NT2/D1 (cell line): Measurements from ENCODE around the gene RAB22A.

Experiments used
- DNase-seq: peaks from one replicate; pipeline ENCODE4 v3.0.0-alpha.2; 2011; ENCODE audit warnings: low read depth, low spot score
- H3K27me3 ChIP-seq: 2 replicates; pipeline ENCODE4 v1.6.0; 2011; ENCODE audit warnings: mild to moderate bottlenecking; ENCODE audit not compliant: insufficient read length, insufficient read depth
- H3K36me3 ChIP-seq: 2 replicates; pipeline ENCODE4 v1.6.1; 2011; ENCODE audit warnings: mild to moderate bottlenecking, low read length, mixed read lengths; ENCODE audit not compliant: insufficient read depth, insufficient read length
- H3K4me1 ChIP-seq: 2 replicates; pipeline ENCODE4 v1.5.1; 2011; ENCODE audit not compliant: insufficient read depth, insufficient read length
- H3K4me3 ChIP-seq: 2 replicates; pipeline ENCODE4 v1.5.1; 2011; ENCODE audit warnings: low read depth; ENCODE audit not compliant: insufficient read length
- H3K9ac ChIP-seq: 2 replicates; pipeline ENCODE4 v1.6.0; 2011; ENCODE audit warnings: low read depth; ENCODE audit not compliant: insufficient read length
- H3K9me3 ChIP-seq: 2 replicates; pipeline ENCODE4 v1.5.1; 2011; ENCODE audit warnings: mild to moderate bottlenecking, low read length; ENCODE audit not compliant: insufficient read depth
- SUZ12 ChIP-seq: IDR thresholded peaks from 2 replicates; pipeline ENCODE4 v1.6.1; 2011; ENCODE audit not compliant: insufficient read length, insufficient read depth; ENCODE audit errors: extremely low read depth
- YY1 ChIP-seq: IDR thresholded peaks from 2 replicates; pipeline ENCODE4 v1.6.1; 2011; ENCODE audit not compliant: insufficient read length, insufficient read depth
- ZNF274 ChIP-seq: IDR thresholded peaks from 2 replicates; pipeline ENCODE4 v1.6.1; 2011; ENCODE audit warnings: mild to moderate bottlenecking, low read depth, low read length

Gene RAB22A

GRCh38 chr20:58399926-58400325, 90.4 kb downstream of the RAB22A start:
- Histone ChIP-seq H3K36me3 (peaks cover 22% of the 10 kb centered on the region), H3K4me1 (no peaks in the 10 kb centered on the region), H3K27me3 (no peaks in the 10 kb centered on the region), H3K9ac (no peak overlapping the region), H3K4me3 (no peak overlapping the region), H3K9me3 (peaks cover 6% of the 10 kb centered on the region; the same call in 1 of the 2 replicates)
- no peak for TF ChIP-seq ZNF274
- TF ChIP-seq YY1 = no peak
- TF ChIP-seq SUZ12 = no peak
- no peak for DNase-seq

DNA sequence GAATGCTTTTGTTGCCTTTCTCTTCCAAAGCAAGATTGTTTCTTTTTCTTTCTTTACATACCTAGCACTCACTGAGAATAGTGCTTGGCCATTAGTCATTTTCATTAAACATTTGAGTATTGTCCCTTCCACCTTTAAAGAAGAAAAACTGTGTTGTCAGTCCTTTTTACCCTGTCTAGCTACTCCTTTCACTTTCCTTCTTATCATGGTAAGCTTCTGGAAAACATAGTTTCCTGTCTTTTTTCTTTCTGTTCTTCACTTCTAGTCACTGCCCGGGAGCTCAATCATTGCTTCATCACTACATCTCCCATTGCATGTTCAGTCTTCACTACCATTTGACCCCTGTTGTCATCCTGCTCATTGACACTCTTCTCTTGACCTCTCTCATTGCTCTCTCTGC, 91.6 kb downstream of the RAB22A start:
- Histone ChIP-seq H3K4me1 (no peaks in the 10 kb centered on the region), H3K9me3 (peaks cover 6% of the 10 kb centered on the region; the same call in 1 of the 2 replicates)
- TF ChIP-seq YY1 (no peak), SUZ12 (no peak), ZNF274 (no peak)

DNA sequence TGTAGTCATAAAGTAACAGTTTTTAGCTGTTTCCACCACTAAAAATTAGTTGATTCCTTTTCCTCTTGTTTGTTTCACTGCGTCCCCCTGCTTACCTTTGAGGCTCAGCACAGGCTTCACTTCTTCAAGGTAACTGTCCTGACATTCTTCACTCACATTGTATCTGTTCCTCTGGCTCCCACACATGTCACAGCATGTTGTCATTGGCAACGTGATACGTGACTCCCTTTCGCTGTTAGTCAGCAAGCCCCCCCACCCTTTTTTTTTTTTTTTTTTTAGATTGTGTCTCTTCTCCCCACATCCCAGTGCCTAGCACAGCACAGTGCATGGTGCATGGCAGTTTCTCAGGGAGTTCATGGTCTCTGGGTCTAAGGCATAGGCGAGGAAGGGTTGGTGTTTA, 92.8 kb downstream of the RAB22A start:
- DNase-seq = no peak
- Histone ChIP-seq H3K9ac (no peak overlapping the region), H3K4me1 (no peaks in the 10 kb centered on the region), H3K4me3 (no peak overlapping the region), H3K27me3 (no peaks in the 10 kb centered on the region), H3K36me3 (peaks cover 19% of the 10 kb centered on the region), H3K9me3 (peaks cover 6% of the 10 kb centered on the region; the same call in 1 of the 2 replicates)
- TF ChIP-seq ZNF274 (no peak), YY1 (no peak), SUZ12 (no peak)

More for the DNA sequence above, 91.6 kb downstream of the RAB22A start:
- H3K27me3 ChIP-seq = no peaks in the 10 kb centered on the region
- H3K9ac ChIP-seq = no peak overlapping the region
- no peak overlapping the region for H3K4me3 ChIP-seq
- no peak for DNase-seq
- H3K36me3 ChIP-seq = peaks cover 19% of the 10 kb centered on the region

DNA sequence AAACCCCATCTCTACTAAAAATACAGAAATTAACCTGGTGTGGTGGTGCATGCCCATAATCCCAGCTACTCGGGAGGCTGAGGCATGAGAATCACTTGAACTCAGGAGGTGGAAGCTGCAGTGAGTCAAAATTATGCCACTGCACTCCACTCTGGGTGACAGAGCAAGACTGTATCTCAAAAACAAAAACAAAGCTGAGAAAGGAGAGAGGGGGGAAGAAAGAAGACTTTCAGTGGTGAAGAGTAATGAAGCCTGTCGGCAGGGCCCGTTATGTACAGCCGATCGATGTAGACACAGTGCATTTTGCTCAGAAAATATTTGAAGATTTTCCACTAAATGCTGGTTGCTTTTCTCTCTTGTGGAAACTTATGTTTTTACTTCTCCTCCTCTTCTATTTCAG, 93.3 kb downstream of the RAB22A start:
- Histone ChIP-seq H3K27me3 (no peaks in the 10 kb centered on the region), H3K4me1 (no peaks in the 10 kb centered on the region), H3K9me3 (peaks cover 6% of the 10 kb centered on the region; the same call in 1 of the 2 replicates), H3K9ac (no peak overlapping the region), H3K36me3 (peaks cover 19% of the 10 kb centered on the region), H3K4me3 (no peak overlapping the region)
- no peak for TF ChIP-seq ZNF274
- no peak for TF ChIP-seq YY1
- no peak for TF ChIP-seq SUZ12
- DNase-seq = no peak

- Histone ChIP-seq H3K4me3 (no peak overlapping the region), H3K9me3 (peaks cover 6% of the 10 kb centered on the region; the same call in 1 of the 2 replicates), H3K36me3 (peaks cover 19% of the 10 kb centered on the region), H3K27me3 (no peaks in the 10 kb centered on the region), H3K9ac (no peak overlapping the region), H3K4me1 (no peaks in the 10 kb centered on the region)
- DNase-seq = no peak
- TF ChIP-seq YY1 = no peak
- no peak for TF ChIP-seq ZNF274
- TF ChIP-seq SUZ12 = no peak
Observed at GRCh38 chr20:58403272-58403671, 93.8 kb downstream of the RAB22A start.

DNA sequence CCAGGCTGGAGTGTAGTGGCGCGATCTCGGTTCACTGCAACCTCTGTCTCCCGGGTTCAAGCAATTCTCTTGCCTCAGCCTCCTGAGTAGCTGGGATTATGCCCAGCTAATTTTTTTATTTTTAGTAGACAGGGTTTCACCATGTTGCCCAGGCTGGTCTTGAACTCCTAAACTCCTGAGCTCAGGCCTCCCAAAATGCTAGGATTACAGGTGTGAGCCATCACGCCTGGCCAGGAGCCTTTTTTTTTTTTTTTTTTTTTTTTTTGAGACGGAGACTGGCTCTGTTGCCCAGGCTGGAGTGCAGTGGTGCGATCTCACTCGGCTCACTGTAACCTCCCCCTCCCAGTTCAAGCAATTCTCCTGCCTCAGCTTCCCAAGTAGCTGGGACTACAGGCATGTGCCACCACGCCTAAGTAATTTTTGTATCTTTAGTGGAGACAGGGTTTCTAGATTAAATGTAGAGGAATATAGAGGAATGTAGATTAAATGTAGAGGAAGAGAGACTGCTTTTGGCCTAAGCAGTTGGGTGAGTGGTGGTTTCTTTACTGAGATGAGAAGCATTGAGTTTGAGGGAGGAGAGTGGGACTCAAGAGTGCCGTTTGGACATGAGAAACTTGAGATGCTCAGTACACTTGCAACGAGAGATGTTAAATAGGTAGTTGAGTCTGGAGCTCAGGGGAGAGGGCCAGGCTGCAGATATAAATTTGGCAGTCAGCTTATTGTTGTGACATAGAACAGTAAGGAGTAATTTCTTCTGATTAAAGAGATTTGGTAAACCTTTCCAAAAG, 96.2 kb downstream of the RAB22A start:
- no peak for DNase-seq

DNA sequence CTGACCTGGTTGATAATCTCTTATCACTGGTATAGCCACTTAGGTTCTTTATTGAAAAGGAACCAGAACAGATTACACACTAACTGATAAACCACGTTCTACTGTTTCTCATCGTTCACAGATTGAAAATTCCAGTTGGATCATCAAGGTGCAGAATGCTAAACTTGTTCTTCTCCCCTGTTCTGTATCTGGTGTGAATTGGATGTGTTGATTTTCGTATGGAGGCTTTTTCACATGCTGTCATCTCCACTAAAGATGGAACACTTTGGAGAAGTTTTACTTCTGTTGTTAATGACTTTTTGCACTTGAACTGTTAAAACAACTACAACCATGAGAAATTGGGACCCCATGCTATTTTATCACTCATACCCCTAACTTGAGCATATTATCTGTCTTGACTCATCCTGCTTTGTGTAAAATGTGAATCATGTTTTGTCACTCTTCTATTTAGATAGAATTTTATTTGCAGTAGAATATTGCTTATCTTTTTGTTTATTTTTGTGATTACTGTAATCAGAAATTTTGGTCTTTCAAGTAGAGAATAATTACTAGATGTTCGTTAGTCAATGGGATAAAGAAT, 97.0 kb downstream of the RAB22A start:
- Histone ChIP-seq H3K9ac (no peak overlapping the region), H3K36me3 (peaks cover 13% of the 10 kb centered on the region), H3K4me3 (no peak overlapping the region), H3K27me3 (no peaks in the 10 kb centered on the region), H3K9me3 (no peaks in the 10 kb centered on the region), H3K4me1 (no peaks in the 10 kb centered on the region)
- no peak for TF ChIP-seq SUZ12
- no peak for TF ChIP-seq YY1
- DNase-seq = no peak

More for the DNA sequence above, 96.2 kb downstream of the RAB22A start:
- Histone ChIP-seq H3K9ac (no peak overlapping the region), H3K4me1 (no peaks in the 10 kb centered on the region), H3K36me3 (peaks cover 17% of the 10 kb centered on the region), H3K4me3 (no peak overlapping the region), H3K9me3 (no peaks in the 10 kb centered on the region), H3K27me3 (no peaks in the 10 kb centered on the region)
- TF ChIP-seq YY1 (no peak), ZNF274 (no peak), SUZ12 (no peak)
